GM19467 (cell line): ENCODE measurements around the gene VEGFD.
"Not testable (repeated sequence)": the region's sequence is repeated elsewhere in the genome, so short reads cannot be mapped to it uniquely, and the experiment has no call there.

Source experiments
- ATAC-seq: cut with Tn5 transposase; IDR thresholded peaks from one replicate; pipeline ENCODE4 v1.9.1; 2021; ENCODE audit warnings: mild to moderate bottlenecking, moderate library complexity; ENCODE audit not compliant: unreplicated experiment

VEGFD gene

DNA sequence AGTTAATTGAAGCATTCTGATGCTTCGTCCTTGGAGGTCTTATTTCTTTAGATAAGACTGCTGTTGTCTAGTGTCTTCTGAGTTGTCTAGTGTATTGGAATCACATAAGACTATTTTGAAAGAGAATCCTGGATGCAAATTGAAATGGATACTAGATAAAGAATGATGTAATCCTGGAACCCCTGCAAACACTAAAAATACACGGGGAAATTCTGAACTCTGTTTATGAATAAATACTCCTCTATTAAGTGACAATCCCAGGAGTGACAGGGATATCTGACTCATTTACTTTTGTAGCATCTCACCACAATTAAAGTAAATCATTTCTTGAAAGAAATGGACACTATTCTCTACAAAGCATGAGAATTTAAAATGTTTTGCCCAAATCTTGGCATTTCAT is 69.7 kb downstream of the VEGFD start:
- ATAC-seq = no peak

DNA sequence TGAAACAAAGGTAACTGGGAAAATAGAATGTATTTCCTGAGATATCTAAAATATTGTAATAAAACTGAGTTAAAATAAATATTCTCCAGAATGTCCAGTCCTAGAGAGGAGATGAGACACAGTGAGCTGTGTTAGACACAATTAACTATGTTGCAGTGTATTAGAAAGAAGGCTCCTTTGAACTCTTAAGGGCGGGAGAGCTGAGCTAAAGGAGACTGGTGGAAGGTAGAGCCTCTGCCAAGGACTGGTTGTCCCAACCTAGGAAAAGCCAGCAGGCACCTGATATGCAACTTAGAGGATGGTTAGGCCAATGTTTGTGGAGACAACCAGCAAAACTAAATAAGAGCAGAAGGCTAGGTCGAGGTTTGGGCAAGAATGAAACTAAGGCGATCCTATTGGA is 73.1 kb downstream of the VEGFD start:
- no peak for ATAC-seq

DNA sequence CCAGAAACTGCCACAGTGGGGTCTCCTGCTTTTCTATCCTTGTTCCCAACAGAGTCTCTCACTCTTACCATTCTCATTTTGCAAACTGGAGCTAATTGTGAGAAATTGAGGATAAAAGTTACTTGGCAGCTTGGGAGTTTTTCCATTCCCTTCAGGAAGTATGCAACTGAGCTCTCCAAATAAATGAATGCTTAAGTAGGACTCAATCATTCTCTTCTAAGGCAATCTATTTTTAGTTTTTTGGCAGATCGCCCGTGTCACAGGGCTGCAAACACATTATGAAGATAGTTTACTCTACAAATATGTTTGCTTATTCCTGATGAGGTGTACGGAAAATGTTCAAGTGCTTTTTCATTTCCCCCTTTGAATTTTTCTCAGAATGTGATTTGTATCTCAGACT is 74.1 kb downstream of the VEGFD start:
- ATAC-seq = no peak

GRCh38 chrX:15305899-15306298 is 78.3 kb downstream of the VEGFD start:
- ATAC-seq = not testable (repeated sequence)

- no peak for ATAC-seq
These were observed 82.3 kb downstream of the VEGFD start for GRCh38 chrX:15301924-15302323.

GRCh38 chrX:15299941-15300851 is 84.0 kb downstream of the VEGFD start:
- ATAC-seq = no peak

- no peak for ATAC-seq
These were observed 85.4 kb downstream of the VEGFD start for GRCh38 chrX:15298780-15299179.

GRCh38 chrX:15298201-15298600 is 86.0 kb downstream of the VEGFD start:
- no peak for ATAC-seq
